ENCODE measurements around the gene RPS6KL1.
A peak's percentile ranks its signal among the peaks of the same experiment; 100 is the strongest.

Gene RPS6KL1

GRCh38 chr14:74947353-74948227, 24.5 kb upstream of the RPS6KL1 start:
- H3K4me3 ChIP-seq (ENCODE audit: low read depth, low read length), result no peak overlapping the region
- TF ChIP-seq, protein P1, sequence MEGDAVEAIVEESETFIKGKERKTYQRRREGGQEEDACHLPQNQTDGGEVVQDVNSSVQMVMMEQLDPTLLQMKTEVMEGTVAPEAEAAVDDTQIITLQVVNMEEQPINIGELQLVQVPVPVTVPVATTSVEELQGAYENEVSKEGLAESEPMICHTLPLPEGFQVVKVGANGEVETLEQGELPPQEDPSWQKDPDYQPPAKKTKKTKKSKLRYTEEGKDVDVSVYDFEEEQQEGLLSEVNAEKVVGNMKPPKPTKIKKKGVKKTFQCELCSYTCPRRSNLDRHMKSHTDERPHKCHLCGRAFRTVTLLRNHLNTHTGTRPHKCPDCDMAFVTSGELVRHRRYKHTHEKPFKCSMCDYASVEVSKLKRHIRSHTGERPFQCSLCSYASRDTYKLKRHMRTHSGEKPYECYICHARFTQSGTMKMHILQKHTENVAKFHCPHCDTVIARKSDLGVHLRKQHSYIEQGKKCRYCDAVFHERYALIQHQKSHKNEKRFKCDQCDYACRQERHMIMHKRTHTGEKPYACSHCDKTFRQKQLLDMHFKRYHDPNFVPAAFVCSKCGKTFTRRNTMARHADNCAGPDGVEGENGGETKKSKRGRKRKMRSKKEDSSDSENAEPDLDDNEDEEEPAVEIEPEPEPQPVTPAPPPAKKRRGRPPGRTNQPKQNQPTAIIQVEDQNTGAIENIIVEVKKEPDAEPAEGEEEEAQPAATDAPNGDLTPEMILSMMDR (IDR thresholded peaks at IDR 0.05; ENCODE audit: control insufficient read depth, extremely low read depth, insufficient read depth), result no peak
- no peak for DNase-seq (ENCODE audit: low read depth)

DNA sequence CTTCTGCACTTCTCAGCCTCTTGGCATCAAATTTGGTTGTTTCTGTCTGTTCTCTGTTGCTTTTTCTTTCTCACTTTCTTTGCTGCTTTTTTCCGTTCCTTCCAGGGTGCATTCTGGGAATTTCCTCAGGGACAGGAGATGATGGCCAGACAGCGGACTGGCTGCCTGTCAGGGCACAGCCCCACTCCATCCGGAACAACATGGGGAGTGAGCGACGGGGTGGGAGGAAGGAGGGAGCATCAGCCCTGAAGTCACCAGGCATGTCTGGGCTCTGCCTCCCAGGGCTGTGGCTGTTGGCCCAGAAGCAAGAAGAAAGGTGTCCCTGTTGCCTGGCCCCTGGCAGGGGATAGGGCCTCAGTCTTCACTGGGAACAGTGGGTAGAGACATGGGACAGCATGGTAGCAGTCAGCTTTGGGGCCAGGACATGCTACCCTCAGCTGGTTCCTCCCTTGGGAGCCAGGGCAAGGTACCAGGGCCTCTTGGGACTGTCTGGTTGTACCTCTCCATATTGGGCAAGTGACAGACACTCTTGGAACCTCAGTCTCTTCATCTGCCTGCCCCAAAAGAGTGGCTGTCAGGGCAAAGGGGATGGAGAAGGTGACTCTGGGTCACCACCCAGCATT, 23.7 kb upstream of the RPS6KL1 start:
- TF ChIP-seq, protein P1 (IDR thresholded peaks at IDR 0.05; ENCODE audit: control insufficient read depth, extremely low read depth, insufficient read depth), result no peak
- H3K4me3 ChIP-seq (ENCODE audit: low read depth, low read length), result no peak overlapping the region
- DNase-seq (ENCODE audit: low read depth), result no peak

GRCh38 chr14:74945852-74946658, 23.0 kb upstream of the RPS6KL1 start:
- peak; percentile 42 for DNase-seq (ENCODE audit: low read depth)
- TF ChIP-seq, protein P1 (IDR thresholded peaks at IDR 0.05; ENCODE audit: control insufficient read depth, extremely low read depth, insufficient read depth), result peak; percentile 95
- peak overlapping the region; percentile 12; the same call in 1 of the 2 replicates for H3K4me3 ChIP-seq (ENCODE audit: low read depth, low read length)

DNA sequence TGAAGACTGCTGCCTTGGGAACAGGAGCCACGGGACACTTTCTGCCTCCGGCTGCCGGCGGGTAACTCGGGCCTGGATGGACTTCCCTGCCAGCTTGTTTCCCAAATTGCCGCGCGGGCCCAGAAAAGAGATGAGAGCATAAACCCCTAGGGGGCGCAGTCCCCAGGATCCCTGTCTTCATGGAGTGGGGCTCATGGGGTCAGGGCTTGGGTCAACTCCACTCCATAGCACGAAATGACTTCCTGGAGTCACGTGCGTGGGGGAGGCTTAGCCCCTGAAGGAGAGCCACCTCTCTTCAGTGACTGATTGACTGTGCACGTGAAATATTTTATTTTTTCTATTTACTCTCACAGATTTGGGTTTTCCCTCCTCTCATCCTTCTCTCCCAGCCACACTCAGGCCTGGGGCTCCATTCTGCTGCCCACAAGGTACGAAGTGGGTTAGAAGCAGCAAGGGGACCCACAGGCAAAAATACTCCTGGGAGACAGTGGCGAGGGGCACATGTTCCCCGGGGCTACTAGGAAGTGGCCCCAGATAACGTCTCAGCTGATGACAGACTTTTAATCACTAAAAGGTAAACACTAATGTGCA, 22.3 kb upstream of the RPS6KL1 start:
- TF ChIP-seq, protein P1 (IDR thresholded peaks at IDR 0.05; ENCODE audit: control insufficient read depth, extremely low read depth, insufficient read depth), result peak; percentile 43
- DNase-seq (ENCODE audit: low read depth), result no peak
- H3K4me3 ChIP-seq (ENCODE audit: low read depth, low read length), result no peak overlapping the region

DNA sequence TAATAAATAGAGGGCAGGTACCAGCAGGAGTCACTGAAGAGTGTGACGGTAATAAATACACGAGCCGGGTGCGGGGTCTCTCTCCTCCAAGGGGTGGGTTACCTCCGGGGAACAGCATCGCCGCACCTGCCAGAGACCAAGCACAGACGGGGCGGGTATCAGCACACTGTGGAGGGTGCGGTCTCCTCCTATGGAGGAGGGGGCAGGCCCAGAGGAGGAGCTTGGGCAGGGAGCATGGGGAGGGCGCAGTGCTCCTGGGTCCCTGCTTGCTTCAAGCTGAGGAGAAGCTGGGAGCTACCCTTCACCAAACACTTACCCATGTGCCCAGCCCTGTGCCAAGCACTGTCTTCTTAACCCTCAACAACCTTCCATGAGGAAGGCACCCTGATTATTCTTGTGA, 19.5 kb upstream of the RPS6KL1 start:
- H3K4me3 ChIP-seq (ENCODE audit: low read depth, low read length), result no peak overlapping the region
- TF ChIP-seq, protein P1 (IDR thresholded peaks at IDR 0.05; ENCODE audit: control insufficient read depth, extremely low read depth, insufficient read depth), result no peak
- no peak for DNase-seq (ENCODE audit: low read depth)

GRCh38 chr14:74942181-74942580, 19.1 kb upstream of the RPS6KL1 start:
- no peak for DNase-seq (ENCODE audit: low read depth)
- no peak overlapping the region for H3K4me3 ChIP-seq (ENCODE audit: low read depth, low read length)
- TF ChIP-seq, protein P1 (IDR thresholded peaks at IDR 0.05; ENCODE audit: control insufficient read depth, extremely low read depth, insufficient read depth), result no peak

Measured in LNCaP clone FGC (cell line).